ENCODE data around the gene RIMKLB.
"Not testable (repeated sequence)": the region's sequence is repeated elsewhere in the genome, so short reads cannot be mapped to it uniquely, and the experiment has no call there.

RIMKLB gene

GRCh38 chr12:8805487-8805886 lies 107.7 kb downstream of the RIMKLB start:
- not testable (repeated sequence) for H3K4me2 ChIP-seq (ENCODE audit: low read length); H3K9ac ChIP-seq; H2AFZ ChIP-seq; H3K4me1 ChIP-seq; H3K27ac ChIP-seq; H3K4me3 ChIP-seq (ENCODE audit: low read depth, low read length); H3K9me3 ChIP-seq (ENCODE audit: control insufficient read depth, low read length); H3K27me3 ChIP-seq (ENCODE audit: control insufficient read depth, insufficient read depth, low read length); H3K79me2 ChIP-seq; H3K36me3 ChIP-seq (ENCODE audit: control insufficient read depth, insufficient read depth, low read length)

DNA sequence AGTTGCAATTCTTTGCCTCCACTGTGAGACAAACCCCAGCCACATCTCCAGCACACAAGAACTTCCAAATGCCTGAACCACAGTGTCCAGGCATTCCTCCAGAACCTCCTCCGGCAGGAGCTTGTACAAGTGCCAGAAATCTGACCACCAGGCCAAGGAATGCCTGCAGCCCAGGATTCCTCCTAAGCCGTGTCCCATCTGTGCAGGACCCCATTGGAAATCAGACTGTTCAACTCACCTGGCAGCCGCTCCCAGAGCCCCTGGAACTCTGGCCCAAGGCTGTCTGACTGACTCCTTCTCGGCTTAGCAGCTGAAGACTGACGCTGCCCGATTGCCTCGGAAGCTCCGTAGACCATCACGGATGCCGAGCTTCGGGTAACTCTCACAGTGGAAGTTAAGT lies 109.3 kb downstream of the RIMKLB start:
- not testable (repeated sequence) for H3K4me1 ChIP-seq; H3K9me3 ChIP-seq (ENCODE audit: control insufficient read depth, low read length); H3K27me3 ChIP-seq (ENCODE audit: control insufficient read depth, insufficient read depth, low read length); H3K27ac ChIP-seq; H3K4me3 ChIP-seq (ENCODE audit: low read depth, low read length); H2AFZ ChIP-seq; H3K36me3 ChIP-seq (ENCODE audit: control insufficient read depth, insufficient read depth, low read length); H3K79me2 ChIP-seq; H3K9ac ChIP-seq; H3K4me2 ChIP-seq (ENCODE audit: low read length)

- H3K4me2 ChIP-seq (ENCODE audit: low read length); H3K4me3 ChIP-seq (ENCODE audit: low read depth, low read length); H3K9me3 ChIP-seq (ENCODE audit: control insufficient read depth, low read length); H3K4me1 ChIP-seq; H3K27ac ChIP-seq; H2AFZ ChIP-seq; H3K79me2 ChIP-seq; H3K9ac ChIP-seq; H3K27me3 ChIP-seq (ENCODE audit: control insufficient read depth, insufficient read depth, low read length); H3K36me3 ChIP-seq (ENCODE audit: control insufficient read depth, insufficient read depth, low read length): not testable (repeated sequence)
These were observed 112.3 kb downstream of the RIMKLB start for GRCh38 chr12:8810112-8810511.

DNA sequence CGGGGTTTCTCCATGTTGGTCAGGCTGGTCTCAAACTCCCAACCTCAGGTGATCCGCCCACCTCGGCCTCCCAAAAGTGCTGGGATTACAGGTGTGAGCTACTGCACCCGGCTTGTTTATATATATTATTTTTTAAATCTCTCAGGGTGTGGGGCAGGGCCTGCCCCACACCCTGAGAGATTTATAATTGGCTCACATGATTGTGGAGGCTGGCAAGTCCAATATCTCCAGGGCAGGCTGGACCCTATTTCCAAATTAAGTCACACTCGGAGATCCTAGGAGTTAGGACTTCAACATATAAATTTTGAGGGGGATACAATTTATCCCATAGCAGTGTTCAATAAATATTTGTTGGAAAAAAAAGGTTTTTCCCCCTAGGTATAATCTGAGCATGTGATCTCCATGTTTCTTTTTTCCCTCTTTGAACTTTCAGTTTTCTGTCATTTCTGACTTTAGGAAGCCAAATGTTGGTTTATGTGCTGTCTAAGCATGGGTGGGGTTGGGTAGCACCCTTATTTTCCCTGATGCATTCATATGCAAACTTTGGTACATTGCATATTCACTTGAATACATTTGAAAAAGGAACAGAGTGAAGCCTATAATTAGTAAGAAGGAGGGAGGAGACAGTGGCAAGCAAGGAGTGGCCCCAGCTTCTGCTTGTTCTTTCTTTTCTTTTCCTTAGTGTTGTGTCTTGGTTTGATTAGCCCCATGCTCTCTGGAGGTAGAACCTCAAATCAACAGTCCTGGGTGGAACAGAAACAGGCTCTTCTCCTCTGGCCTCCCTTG lies 116.0 kb downstream of the RIMKLB start:
- Histone ChIP-seq H3K4me1 (no peaks in the 10 kb centered on the region), H3K4me2 (ENCODE audit: low read length) (no peak overlapping the region), H3K27me3 (ENCODE audit: control insufficient read depth, insufficient read depth, low read length) (no peaks in the 10 kb centered on the region), H3K4me3 (ENCODE audit: low read depth, low read length) (no peak overlapping the region), H2AFZ (no peak overlapping the region), H3K27ac (no peak overlapping the region), H3K9ac (no peak overlapping the region), H3K36me3 (ENCODE audit: control insufficient read depth, insufficient read depth, low read length) (no peaks in the 10 kb centered on the region), H3K79me2 (no peaks in the 10 kb centered on the region), H3K9me3 (ENCODE audit: control insufficient read depth, low read length) (no peaks in the 10 kb centered on the region)
- TF ChIP-seq CTCF (IDR thresholded peaks at IDR 0.05) = no peak

DNA sequence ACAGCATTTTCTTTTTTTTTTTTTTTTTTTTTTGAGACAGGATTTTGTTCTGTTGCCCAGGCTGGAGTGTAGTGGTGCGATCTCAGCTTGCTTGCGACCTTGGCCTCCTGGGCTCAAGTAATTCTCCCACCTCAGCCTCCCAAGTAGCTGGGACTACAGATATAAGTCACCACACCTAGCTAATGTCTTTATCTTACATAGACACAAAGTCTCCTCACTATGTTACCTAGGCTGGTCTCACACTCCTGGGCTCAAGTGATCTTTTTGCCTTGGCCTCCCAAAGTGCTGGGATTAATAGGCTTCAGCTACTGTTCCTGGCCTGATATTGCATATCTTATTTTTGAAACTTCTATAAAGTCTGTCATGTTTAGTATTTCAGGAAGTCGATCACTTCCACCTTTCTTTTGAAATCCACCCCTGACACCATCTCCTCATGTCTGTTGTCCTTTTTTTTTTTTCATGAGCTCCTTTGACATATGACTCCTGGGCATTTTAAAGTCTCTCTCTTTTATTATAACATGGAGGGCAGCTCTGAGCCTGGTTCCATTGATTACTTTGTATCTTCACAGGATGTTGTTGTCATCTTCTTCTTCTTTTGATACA lies 118.8 kb downstream of the RIMKLB start:
- Histone ChIP-seq H3K36me3 (ENCODE audit: control insufficient read depth, insufficient read depth, low read length) (no peaks in the 10 kb centered on the region), H3K4me2 (ENCODE audit: low read length) (no peak overlapping the region), H3K4me1 (no peaks in the 10 kb centered on the region), H3K4me3 (ENCODE audit: low read depth, low read length) (no peak overlapping the region), H3K9ac (no peak overlapping the region), H3K27ac (no peak overlapping the region), H3K27me3 (ENCODE audit: control insufficient read depth, insufficient read depth, low read length) (no peaks in the 10 kb centered on the region), H3K79me2 (no peaks in the 10 kb centered on the region), H3K9me3 (ENCODE audit: control insufficient read depth, low read length) (no peaks in the 10 kb centered on the region), H2AFZ (no peak overlapping the region)
- no peak for TF ChIP-seq CTCF (IDR thresholded peaks at IDR 0.05)

- H3K36me3 ChIP-seq (ENCODE audit: control insufficient read depth, insufficient read depth, low read length) = no peaks in the 10 kb centered on the region
- H2AFZ ChIP-seq = peak overlapping the region; percentile 5
- H3K9ac ChIP-seq = no peak overlapping the region
- no peak overlapping the region for H3K4me3 ChIP-seq (ENCODE audit: low read depth, low read length)
- no peaks in the 10 kb centered on the region for H3K4me1 ChIP-seq
- TF ChIP-seq CTCF (IDR thresholded peaks at IDR 0.05) = no peak
- H3K79me2 ChIP-seq = no peaks in the 10 kb centered on the region
- no peak overlapping the region for H3K27ac ChIP-seq
- H3K27me3 ChIP-seq (ENCODE audit: control insufficient read depth, insufficient read depth, low read length) = no peaks in the 10 kb centered on the region
- no peak overlapping the region for H3K4me2 ChIP-seq (ENCODE audit: low read length)
- H3K9me3 ChIP-seq (ENCODE audit: control insufficient read depth, low read length) = no peaks in the 10 kb centered on the region
These were observed 120.1 kb downstream of the RIMKLB start for GRCh38 chr12:8817856-8818255.

All from parathyroid adenoma (tissue), 2 donors.